HepG2 (cell line): ENCODE measurements around the gene AKT3.
"Not testable (repeated sequence)": the region's sequence is repeated elsewhere in the genome, so short reads cannot be mapped to it uniquely, and the experiment has no call there.

Experiments
- ATM ChIP-seq: fragments of 450-650 bp; IDR thresholded peaks from 2 replicates; pipeline ENCODE4 v1.7.1; 2017; ENCODE audit warnings: mild to moderate bottlenecking, borderline replicate concordance
- CREM ChIP-seq, 2 experiments: sonication (generic) in 1 of 2; formaldehyde crosslinking in 1 of 2; IDR thresholded peaks; 2 replicates each; pipeline versions ENCODE4 v1.4.0 to v1.6.1; 2016 to 2020; ENCODE audit warnings: antibody characterized with exemption in 1 of 2, mild to moderate bottlenecking in 1 of 2, missing genetic modification reagents in 1 of 2
- HMG20B ChIP-seq: conservative IDR thresholded peaks from 2 replicates; pipeline ENCODE4 v1.6.1; 2016; ENCODE audit warnings: missing genetic modification reagents, missing compliant biosample characterization
- RFX5 ChIP-seq: IDR thresholded peaks from 2 replicates; pipeline ENCODE4 v1.6.1; 2011; ENCODE audit warnings: low read depth, low read length, improper control_type of control experiment
- SPEN ChIP-seq: sonication (generic); formaldehyde crosslinking; IDR thresholded peaks from 2 replicates; pipeline ENCODE4 v1.5.1; 2020; ENCODE audit warnings: low read depth, mild to moderate bottlenecking, missing genetic modification reagents
- SUZ12 ChIP-seq: fragments of 150-350 bp; IDR thresholded peaks from 2 replicates; pipeline ENCODE4 v1.6.1; 2014; ENCODE audit warnings: low read depth, low read length
- TCF7 ChIP-seq: sonication (generic); IDR thresholded peaks from 2 replicates; pipeline ENCODE4 v1.6.1; 2016; ENCODE audit warnings: antibody characterized with exemption, low read depth
- YY1 ChIP-seq: IDR thresholded peaks from 2 replicates; pipeline ENCODE4 v1.6.1; 2011; ENCODE audit warnings: low read length, low read depth, moderate library complexity, mild to moderate bottlenecking; ENCODE audit not compliant: insufficient read depth, insufficient replicate concordance
- ZFX ChIP-seq: sonication (generic); formaldehyde crosslinking; IDR thresholded peaks from 2 replicates; pipeline ENCODE4 v1.4.0; 2020; ENCODE audit warnings: mild to moderate bottlenecking, low read depth, missing genetic modification reagents, moderate library complexity
- ZNF24 ChIP-seq: fragments of 450-650 bp; IDR thresholded peaks from 2 replicates; pipeline ENCODE4 v1.6.1; 2017; ENCODE audit warnings: antibody characterized with exemption, mild to moderate bottlenecking
- ZNF550 ChIP-seq: sonication (generic); formaldehyde crosslinking; IDR thresholded peaks from 2 replicates; pipeline ENCODE4 v1.4.0; 2020; ENCODE audit warnings: mild to moderate bottlenecking, missing genetic modification reagents, borderline replicate concordance
- TF ChIP-seq, protein P1 (sequence below): sonication (generic); formaldehyde crosslinking; IDR thresholded peaks from 2 replicates; pipeline ENCODE4 v1.5.0; 2020; ENCODE audit warnings: mild to moderate bottlenecking, missing genetic modification reagents, moderate library complexity
- TF ChIP-seq, protein P2 (sequence below): sonication (generic); formaldehyde crosslinking; IDR thresholded peaks from 2 replicates; pipeline ENCODE4 v1.4.0; 2020; ENCODE audit warnings: low read depth, mild to moderate bottlenecking, missing genetic modification reagents
- TF ChIP-seq, protein P3 (sequence below): sonication (generic); formaldehyde crosslinking; IDR thresholded peaks from 2 replicates; pipeline ENCODE4 v1.8.0; 2022; ENCODE audit warnings: mild to moderate bottlenecking, missing genetic modification reagents; ENCODE audit not compliant: insufficient replicate concordance

DNA sequence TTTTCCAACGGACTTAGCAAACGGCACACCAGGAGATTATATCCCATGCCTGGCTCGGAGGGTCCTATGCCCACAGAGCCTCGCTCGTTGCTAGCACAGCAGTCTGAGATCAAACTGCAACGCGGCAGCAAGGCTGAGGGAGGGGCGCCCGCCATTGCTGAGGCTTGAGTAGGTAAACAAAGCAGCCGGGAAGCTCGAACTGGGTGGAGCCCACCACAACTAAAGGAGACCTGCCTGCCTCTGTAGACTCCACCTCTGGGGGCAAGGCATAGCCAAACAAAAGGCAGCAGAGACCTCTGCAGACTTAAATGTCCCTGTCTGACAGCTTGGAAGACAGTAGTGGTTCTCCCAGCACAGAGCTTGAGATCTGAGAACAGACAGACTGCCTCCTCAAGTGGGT lies 42.7 kb downstream of the AKT3 start:
- TF ChIP-seq ZFX (CRISPR knock-in tag); HMG20B (CRISPR knock-in tag); RFX5; SPEN (CRISPR knock-in tag); YY1; ATM; CREM (IDR thresholded peaks at IDR 0.05); CREM (CRISPR knock-in tag; IDR thresholded peaks at IDR 0.05); SUZ12; TCF7; ZNF550 (CRISPR knock-in tag); ZNF24: not testable (repeated sequence)
- TF ChIP-seq, protein P1, sequence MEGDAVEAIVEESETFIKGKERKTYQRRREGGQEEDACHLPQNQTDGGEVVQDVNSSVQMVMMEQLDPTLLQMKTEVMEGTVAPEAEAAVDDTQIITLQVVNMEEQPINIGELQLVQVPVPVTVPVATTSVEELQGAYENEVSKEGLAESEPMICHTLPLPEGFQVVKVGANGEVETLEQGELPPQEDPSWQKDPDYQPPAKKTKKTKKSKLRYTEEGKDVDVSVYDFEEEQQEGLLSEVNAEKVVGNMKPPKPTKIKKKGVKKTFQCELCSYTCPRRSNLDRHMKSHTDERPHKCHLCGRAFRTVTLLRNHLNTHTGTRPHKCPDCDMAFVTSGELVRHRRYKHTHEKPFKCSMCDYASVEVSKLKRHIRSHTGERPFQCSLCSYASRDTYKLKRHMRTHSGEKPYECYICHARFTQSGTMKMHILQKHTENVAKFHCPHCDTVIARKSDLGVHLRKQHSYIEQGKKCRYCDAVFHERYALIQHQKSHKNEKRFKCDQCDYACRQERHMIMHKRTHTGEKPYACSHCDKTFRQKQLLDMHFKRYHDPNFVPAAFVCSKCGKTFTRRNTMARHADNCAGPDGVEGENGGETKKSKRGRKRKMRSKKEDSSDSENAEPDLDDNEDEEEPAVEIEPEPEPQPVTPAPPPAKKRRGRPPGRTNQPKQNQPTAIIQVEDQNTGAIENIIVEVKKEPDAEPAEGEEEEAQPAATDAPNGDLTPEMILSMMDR = not testable (repeated sequence)
- TF ChIP-seq, protein P2, sequence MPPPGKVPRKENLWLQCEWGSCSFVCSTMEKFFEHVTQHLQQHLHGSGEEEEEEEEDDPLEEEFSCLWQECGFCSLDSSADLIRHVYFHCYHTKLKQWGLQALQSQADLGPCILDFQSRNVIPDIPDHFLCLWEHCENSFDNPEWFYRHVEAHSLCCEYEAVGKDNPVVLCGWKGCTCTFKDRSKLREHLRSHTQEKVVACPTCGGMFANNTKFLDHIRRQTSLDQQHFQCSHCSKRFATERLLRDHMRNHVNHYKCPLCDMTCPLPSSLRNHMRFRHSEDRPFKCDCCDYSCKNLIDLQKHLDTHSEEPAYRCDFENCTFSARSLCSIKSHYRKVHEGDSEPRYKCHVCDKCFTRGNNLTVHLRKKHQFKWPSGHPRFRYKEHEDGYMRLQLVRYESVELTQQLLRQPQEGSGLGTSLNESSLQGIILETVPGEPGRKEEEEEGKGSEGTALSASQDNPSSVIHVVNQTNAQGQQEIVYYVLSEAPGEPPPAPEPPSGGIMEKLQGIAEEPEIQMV (CRISPR knock-in tag) = not testable (repeated sequence)
- TF ChIP-seq, protein P3, sequence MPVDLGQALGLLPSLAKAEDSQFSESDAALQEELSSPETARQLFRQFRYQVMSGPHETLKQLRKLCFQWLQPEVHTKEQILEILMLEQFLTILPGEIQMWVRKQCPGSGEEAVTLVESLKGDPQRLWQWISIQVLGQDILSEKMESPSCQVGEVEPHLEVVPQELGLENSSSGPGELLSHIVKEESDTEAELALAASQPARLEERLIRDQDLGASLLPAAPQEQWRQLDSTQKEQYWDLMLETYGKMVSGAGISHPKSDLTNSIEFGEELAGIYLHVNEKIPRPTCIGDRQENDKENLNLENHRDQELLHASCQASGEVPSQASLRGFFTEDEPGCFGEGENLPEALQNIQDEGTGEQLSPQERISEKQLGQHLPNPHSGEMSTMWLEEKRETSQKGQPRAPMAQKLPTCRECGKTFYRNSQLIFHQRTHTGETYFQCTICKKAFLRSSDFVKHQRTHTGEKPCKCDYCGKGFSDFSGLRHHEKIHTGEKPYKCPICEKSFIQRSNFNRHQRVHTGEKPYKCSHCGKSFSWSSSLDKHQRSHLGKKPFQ (CRISPR knock-in tag) = not testable (repeated sequence)
